22Rv1 (cell line): ENCODE data around the gene DGKI.

Experiments
- H3K27ac ChIP-seq: fragments of 450-650 bp; 2 replicates; pipeline ENCODE4 v1.5.1; 2017
- CTCF ChIP-seq: fragments of 450-650 bp; IDR thresholded peaks from 2 replicates; pipeline ENCODE4 v1.5.1; 2017; ENCODE audit warnings: mild to moderate bottlenecking
- ZFX ChIP-seq: fragments of 450-650 bp; IDR thresholded peaks from 2 replicates; pipeline ENCODE4 v1.6.1; 2017; ENCODE audit warnings: antibody characterized with exemption, borderline replicate concordance

Gene DGKI

GRCh38 chr7:137801491-137801890 is 45.3 kb downstream of the DGKI start:
- TF ChIP-seq CTCF: no peak
- TF ChIP-seq ZFX: no peak
- H3K27ac ChIP-seq: no peak overlapping the region

GRCh38 chr7:137801003-137801402 is 45.8 kb downstream of the DGKI start:
- H3K27ac ChIP-seq: no peak overlapping the region
- no peak for TF ChIP-seq ZFX
- TF ChIP-seq CTCF: no peak

- TF ChIP-seq ZFX: no peak
- no peak for TF ChIP-seq CTCF
- H3K27ac ChIP-seq: no peak overlapping the region
Measured at GRCh38 chr7:137798073-137798763, 48.6 kb downstream of the DGKI start.

GRCh38 chr7:137795211-137795610 is 51.6 kb downstream of the DGKI start:
- TF ChIP-seq CTCF: no peak
- TF ChIP-seq ZFX: no peak
- H3K27ac ChIP-seq: no peak overlapping the region

- TF ChIP-seq CTCF: no peak
- TF ChIP-seq ZFX: no peak
- H3K27ac ChIP-seq: no peak overlapping the region
Measured at GRCh38 chr7:137791930-137792329, 54.8 kb downstream of the DGKI start.

- H3K27ac ChIP-seq: no peak overlapping the region
- TF ChIP-seq ZFX (no peak), CTCF (no peak)
Measured at GRCh38 chr7:137790828-137791227, 55.9 kb downstream of the DGKI start.

GRCh38 chr7:137789215-137789882 is 57.4 kb downstream of the DGKI start:
- no peak overlapping the region for H3K27ac ChIP-seq
- TF ChIP-seq CTCF (no peak), ZFX (no peak)
